ENCODE data around the gene CHCHD5.
"Not testable (repeated sequence)": the region's sequence is repeated elsewhere in the genome, so short reads cannot be mapped to it uniquely, and the experiment has no call there.

The CHCHD5 gene

GRCh38 chr2:112584134-112584890 lies at the start of gene CHCHD5:
Gene CHCHD5, plus strand, starts transcription at chr2:112584609. Its CDS starts 39 bp downstream, at chr2:112584648.
- DNase-seq = peak; percentile 86

GRCh38 chr2:112534826-112535225 lies 49.6 kb upstream of the CHCHD5 start:
- no peak for DNase-seq

DNA sequence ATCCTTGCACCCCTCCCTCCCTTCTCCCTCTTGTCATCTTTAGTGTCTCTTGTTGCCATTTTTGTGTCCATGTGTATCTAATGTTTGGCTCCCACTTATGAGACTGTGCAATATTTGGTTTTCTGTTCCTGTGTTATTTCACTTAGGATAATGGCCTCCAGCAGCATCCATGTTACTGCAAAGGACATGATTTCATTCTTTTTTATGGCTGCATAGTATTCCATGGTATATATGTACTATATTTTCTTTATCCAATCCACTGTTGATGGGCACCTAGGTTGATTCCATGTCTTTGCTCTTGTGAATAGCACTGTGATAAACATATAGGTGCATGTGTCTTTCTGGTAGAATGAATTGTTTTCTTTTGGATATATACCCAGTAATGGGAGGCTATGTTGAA lies 47.7 kb upstream of the CHCHD5 start:
- DNase-seq = not testable (repeated sequence)

- no peak for DNase-seq
Measured at GRCh38 chr2:112539306-112539705, 45.1 kb upstream of the CHCHD5 start.

DNA sequence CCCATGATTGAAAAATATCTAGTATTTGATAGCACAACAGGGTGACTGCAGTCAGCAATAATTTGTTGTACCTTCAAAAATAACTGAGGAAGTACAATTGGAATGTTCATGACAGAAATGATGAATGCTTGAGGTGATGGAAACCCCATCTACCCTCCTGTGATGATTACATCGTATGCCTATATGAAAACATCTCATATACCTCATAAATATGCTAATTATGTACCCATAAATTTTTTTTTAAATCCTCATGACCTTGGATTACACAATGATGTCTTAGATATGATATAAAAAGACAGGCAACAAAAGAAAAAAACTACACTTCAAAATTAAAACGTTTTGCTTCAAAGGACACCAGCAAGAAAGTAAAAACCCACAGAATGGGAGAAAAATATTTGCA lies 43.5 kb upstream of the CHCHD5 start:
- DNase-seq = no peak

- DNase-seq = peak; percentile 71
Measured at GRCh38 chr2:112541315-112542122, 42.9 kb upstream of the CHCHD5 start.

- peak; percentile 84 for DNase-seq
Measured at GRCh38 chr2:112542123-112542983, 42.1 kb upstream of the CHCHD5 start, which contains the start of gene POLR1B. Gene POLR1B, plus strand, starts transcription at chr2:112542465. Its CDS starts 30 bp downstream, at chr2:112542495.

DNA sequence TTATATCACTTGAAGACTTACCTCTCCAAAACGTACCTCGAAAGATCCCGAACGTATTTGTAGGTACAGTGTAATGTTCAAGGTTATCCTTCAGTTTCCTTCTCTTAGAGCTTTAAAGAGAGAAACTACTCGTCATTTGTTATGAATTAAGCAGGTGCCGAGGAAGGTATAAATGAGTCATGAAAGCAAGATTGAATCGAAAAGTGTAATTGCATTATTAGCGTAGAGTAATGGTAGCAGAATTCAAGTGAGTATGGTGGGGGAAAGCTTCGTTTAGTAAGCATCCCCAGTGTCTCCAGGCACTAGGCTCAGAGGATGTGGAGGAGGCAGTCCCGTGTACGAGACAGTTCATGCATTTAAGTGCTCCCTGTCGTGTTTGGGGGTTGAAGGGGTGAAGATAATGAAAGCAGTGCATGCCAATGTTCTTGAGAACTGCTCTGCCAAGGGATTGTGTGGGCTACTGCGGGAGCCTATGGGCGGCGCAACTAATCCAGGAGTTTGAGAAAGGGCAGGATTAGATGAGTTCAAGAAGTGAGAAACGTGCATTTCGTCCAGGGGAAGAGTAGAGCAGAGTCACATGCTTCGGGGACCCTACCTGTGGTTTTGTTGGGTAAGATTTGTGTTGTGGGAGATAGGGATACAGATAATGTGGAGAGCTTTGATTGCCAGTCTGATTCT lies 41.3 kb upstream of the CHCHD5 start:
- DNase-seq = no peak

DNA sequence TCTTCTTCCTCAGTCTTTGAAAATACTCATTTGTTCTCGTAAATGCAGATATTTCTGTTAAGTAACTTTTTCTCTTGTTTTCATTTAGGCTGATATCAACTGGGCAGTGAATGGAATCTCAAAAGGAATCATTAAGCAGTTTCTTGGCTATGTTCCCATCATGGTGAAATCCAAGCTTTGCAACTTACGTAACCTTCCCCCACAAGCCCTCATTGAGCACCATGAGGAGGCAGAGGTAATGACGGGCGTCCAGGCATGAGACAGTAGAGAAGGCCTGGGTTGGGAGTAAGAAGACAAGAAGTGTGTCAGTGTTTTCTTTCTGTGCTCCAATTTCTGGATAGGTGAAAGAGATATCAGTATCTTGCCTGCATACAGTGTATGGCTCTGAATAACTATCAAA lies 37.1 kb upstream of the CHCHD5 start:
- DNase-seq = no peak

DNA sequence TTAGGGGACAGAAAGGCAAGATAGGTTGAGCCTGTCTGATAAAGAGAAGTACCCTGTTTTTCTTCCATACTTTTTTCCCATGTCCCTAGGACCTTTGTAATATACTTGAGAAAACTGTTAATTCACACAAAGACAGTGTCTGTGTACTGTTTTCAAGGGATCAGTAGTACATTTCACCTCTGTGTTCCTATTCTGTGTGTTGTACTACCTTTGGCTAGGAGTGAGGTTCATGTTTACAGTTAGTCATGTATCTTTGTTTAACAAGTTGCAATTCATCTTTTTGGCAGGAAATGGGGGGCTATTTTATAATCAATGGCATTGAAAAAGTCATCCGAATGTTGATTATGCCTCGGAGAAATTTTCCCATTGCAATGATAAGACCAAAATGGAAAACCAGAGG lies 35.4 kb upstream of the CHCHD5 start:
- DNase-seq = no peak

DNA sequence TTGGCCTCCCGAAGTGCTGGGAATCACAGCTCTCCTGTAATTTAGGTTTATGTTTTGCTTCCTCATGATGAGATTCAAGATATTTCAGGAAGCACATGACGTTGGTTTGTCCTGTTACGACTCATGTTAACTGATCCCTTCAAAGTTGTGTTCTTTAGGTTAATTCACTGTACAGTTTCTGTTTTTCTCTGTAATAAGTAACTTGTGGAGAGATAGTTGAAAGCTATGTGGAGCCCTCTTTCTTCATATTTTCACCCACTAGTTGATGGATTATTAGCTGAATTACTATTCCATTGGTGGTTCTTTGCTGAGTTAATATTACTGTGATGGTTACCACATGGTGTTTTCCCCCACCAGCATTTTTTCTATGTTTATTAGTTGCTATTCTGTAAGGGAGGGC lies 18.3 kb upstream of the CHCHD5 start:
- no peak for DNase-seq

DNA sequence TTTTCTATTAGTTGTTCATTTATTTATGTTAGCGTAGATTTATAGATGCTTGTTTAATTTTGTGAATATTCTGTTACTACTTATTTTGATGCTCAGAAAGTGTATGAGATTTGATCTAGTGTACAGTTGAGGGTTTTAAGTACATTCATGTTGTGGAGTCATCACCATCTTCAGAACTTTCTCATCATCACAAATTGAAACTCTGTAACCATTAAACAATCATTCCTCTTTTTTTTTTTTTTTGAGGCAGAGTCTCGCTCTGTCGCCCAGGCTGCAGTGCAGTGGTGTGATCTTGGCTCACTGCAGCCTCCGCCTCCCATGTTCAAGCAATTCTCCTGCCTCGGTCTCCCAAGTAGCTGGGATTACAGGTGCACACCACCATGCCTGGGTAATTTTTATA lies 17.9 kb upstream of the CHCHD5 start:
- DNase-seq = not testable (repeated sequence)

DNA sequence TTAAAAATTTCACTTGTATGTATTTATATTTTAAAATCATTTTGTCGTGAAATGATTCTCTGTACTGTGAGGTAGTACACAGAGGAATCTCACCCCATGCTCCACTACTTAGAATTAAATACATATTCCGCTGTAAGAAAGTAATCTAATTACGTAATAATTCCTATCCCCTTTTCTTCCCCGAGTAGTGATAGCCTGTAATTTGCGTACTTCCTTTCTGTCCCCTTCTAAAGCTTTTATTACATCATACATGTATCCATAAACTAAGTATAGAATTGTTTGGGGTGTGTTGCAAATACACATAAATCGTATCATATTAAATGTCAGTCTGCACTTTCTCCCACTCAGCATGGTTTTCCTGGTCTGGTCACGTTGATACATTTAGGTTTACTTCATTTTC lies 12.4 kb upstream of the CHCHD5 start:
- DNase-seq = no peak

DNA sequence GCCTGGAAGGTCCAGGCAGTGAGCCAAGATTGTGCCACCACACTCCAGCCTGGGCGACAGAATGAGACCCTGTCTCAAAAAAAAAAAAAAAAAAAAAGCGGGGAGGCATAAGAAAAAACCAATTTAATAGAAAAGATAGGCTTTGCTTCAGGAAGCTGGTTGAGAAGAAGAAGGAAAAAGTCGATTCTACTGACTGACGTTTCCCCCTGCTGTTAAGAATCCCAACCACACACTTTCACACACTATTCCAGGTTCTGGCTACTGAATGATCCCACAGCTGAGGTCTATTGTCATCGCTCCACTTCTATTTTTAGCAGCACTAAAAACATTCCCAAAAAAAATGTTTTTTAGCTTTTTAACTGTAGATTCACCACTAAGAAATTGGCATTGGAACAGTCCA lies 6.7 kb upstream of the CHCHD5 start:
- DNase-seq = no peak

DNA sequence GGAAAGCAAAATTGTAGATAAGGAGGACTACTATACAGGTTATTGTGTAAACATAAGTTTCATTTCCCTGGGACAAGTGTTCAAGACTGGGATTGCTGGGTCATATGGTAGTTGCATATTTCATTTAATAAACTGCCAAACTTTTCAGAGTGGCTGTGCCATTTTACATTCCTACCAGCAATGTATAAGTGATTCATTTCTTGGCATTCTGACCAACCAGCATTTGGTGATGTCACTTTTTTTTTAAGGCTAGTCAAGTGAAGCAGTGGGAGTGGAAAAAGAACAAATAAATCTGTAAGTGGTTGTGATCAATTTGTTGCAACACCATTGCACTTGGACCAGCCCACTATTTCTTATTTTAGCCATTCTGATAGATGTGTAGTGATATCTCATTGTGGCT lies 5.2 kb upstream of the CHCHD5 start:
- no peak for DNase-seq

- DNase-seq = no peak
Measured at GRCh38 chr2:112580084-112580483, 4.3 kb upstream of the CHCHD5 start.

GRCh38 chr2:112582314-112582746 lies 2.1 kb upstream of the CHCHD5 start:
- peak; percentile 17 for DNase-seq

DNA sequence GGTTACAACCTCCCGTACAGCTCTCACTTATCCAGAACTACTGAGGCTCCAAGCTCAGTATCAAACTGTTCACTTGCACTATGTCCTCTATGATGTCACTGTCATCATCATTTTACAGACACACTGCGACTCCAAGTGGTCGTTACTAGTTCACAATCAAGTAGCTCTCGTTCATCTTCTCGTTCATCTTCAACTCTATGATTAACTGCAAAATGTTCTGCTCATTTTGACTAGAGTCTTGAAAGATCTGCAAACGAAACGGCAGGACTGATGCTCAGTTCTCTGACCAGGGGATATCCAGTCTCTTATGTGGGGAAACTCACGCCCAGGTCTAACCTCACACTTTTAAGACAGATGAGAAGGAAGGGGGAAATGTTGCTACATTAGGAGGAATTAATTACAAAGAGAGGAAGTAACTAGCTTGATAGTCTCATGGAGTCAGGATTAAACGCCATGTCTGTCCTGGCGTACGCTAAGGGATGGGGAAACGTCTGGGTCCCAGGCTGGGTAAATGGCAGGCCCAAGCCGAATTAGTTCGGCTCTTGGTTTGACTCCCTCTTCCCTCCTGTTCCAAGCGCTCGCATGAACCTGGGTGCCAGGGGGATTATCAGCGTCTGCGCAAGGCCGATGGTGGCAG lies 794 bp upstream of the CHCHD5 start:
- peak; percentile 17 for DNase-seq

GRCh38 chr2:112584891-112585250 lies 462 bp downstream of the CHCHD5 start:
- DNase-seq = no peak

- DNase-seq = no peak
Measured at GRCh38 chr2:112585400-112585799, 991 bp downstream of the CHCHD5 start.

- DNase-seq = no peak
Measured at GRCh38 chr2:112585873-112586464, 1.6 kb downstream of the CHCHD5 start.

GRCh38 chr2:112588611-112589045 lies 4.2 kb downstream of the CHCHD5 start:
- peak; percentile 41 for DNase-seq
